ENCODE results near the gene E2F4. TPM values are rescaled to one million over a fixed set of nuclear protein-coding genes. Genes with fewer than 3 reads are reported as not detected.

Gene E2F4
- total and polyA plus RNA-seq, 2 of the 13 experiments (the other 11 are each of a cell fraction or from before 2014, with no cell fraction given): 84.8 to 91.2 TPM

GRCh38 chr16:67207249-67208091 is 15.5 kb downstream of the E2F4 start (continued):
- TF ChIP-seq HMGXB4 (CRISPR knock-in tag; IDR thresholded peaks at IDR 0.05; ENCODE audit: borderline replicate concordance in 1 of 2, low read depth in 1 of 2): no peak
- peak; percentile 18; the same call in 1 of the 2 replicates for TF ChIP-seq ZNF292 (CRISPR knock-in tag; IDR thresholded peaks at IDR 0.05; ENCODE audit: borderline replicate concordance, low read depth)
- TF ChIP-seq ZNF138 (CRISPR knock-in tag; IDR thresholded peaks at IDR 0.05; ENCODE audit: low read depth): 0 out of 2 replicates have a peak, but pooled peaks have one; percentile 38
- TF ChIP-seq NR2F6 (IDR thresholded peaks at IDR 0.05): 0 out of 2 replicates have a peak, but pooled peaks have one; percentile 49
- TF ChIP-seq NR2F6 (CRISPR knock-in tag; IDR thresholded peaks at IDR 0.05): peak; percentile 67
- TF ChIP-seq ZNF598 (CRISPR knock-in tag; IDR thresholded peaks at IDR 0.05; ENCODE audit: borderline replicate concordance): no peak
- TF ChIP-seq, protein P1, sequence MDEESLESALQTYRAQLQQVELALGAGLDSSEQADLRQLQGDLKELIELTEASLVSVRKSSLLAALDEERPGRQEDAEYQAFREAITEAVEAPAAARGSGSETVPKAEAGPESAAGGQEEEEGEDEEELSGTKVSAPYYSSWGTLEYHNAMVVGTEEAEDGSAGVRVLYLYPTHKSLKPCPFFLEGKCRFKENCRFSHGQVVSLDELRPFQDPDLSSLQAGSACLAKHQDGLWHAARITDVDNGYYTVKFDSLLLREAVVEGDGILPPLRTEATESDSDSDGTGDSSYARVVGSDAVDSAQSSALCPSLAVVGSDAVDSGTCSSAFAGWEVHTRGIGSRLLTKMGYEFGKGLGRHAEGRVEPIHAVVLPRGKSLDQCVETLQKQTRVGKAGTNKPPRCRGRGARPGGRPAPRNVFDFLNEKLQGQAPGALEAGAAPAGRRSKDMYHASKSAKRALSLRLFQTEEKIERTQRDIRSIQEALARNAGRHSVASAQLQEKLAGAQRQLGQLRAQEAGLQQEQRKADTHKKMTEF (CRISPR knock-in tag; IDR thresholded peaks at IDR 0.05): no peak
- TF ChIP-seq ZNF577 (CRISPR knock-in tag; IDR thresholded peaks at IDR 0.05; ENCODE audit: borderline replicate concordance, low read depth): no peak
- TF ChIP-seq ZNF674 (CRISPR knock-in tag; IDR thresholded peaks at IDR 0.05; ENCODE audit: low read depth): peak; percentile 84; the same call in 1 of the 2 replicates
- TF ChIP-seq, protein P2, sequence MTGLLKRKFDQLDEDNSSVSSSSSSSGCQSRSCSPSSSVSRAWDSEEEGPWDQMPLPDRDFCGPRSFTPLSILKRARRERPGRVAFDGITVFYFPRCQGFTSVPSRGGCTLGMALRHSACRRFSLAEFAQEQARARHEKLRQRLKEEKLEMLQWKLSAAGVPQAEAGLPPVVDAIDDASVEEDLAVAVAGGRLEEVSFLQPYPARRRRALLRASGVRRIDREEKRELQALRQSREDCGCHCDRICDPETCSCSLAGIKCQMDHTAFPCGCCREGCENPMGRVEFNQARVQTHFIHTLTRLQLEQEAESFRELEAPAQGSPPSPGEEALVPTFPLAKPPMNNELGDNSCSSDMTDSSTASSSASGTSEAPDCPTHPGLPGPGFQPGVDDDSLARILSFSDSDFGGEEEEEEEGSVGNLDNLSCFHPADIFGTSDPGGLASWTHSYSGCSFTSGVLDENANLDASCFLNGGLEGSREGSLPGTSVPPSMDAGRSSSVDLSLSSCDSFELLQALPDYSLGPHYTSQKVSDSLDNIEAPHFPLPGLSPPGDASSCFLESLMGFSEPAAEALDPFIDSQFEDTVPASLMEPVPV (CRISPR knock-in tag; IDR thresholded peaks at IDR 0.05): no peak
- TF ChIP-seq, protein P3, sequence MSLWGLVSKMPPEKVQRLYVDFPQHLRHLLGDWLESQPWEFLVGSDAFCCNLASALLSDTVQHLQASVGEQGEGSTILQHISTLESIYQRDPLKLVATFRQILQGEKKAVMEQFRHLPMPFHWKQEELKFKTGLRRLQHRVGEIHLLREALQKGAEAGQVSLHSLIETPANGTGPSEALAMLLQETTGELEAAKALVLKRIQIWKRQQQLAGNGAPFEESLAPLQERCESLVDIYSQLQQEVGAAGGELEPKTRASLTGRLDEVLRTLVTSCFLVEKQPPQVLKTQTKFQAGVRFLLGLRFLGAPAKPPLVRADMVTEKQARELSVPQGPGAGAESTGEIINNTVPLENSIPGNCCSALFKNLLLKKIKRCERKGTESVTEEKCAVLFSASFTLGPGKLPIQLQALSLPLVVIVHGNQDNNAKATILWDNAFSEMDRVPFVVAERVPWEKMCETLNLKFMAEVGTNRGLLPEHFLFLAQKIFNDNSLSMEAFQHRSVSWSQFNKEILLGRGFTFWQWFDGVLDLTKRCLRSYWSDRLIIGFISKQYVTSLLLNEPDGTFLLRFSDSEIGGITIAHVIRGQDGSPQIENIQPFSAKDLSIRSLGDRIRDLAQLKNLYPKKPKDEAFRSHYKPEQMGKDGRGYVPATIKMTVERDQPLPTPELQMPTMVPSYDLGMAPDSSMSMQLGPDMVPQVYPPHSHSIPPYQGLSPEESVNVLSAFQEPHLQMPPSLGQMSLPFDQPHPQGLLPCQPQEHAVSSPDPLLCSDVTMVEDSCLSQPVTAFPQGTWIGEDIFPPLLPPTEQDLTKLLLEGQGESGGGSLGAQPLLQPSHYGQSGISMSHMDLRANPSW (CRISPR knock-in tag; IDR thresholded peaks at IDR 0.05; ENCODE audit: borderline replicate concordance): no peak
- TF ChIP-seq USF2 (IDR thresholded peaks at IDR 0.05; ENCODE audit: low read depth, low read length): peak; percentile 12; the same call in 1 of the 2 replicates
- TF ChIP-seq USF2 (CRISPR knock-in tag; IDR thresholded peaks at IDR 0.05; ENCODE audit: borderline replicate concordance): no peak; the same call in 1 of the 2 replicates
- TF ChIP-seq SSRP1 (CRISPR knock-in tag; IDR thresholded peaks at IDR 0.05): 0 out of 2 replicates have a peak, but pooled peaks have one; percentile 6
- no peak for TF ChIP-seq HHEX (CRISPR knock-in tag; IDR thresholded peaks at IDR 0.05)
- 0 out of 2 replicates have a peak, but pooled peaks have one; percentile 55 for TF ChIP-seq ZMYM3 (CRISPR knock-in tag; IDR thresholded peaks at IDR 0.05)
- TF ChIP-seq NFIB (CRISPR knock-in tag; IDR thresholded peaks at IDR 0.05; ENCODE audit: borderline replicate concordance): 0 out of 2 replicates have a peak, but pooled peaks have one; percentile 56
- TF ChIP-seq ZBTB38 (CRISPR knock-in tag; IDR thresholded peaks at IDR 0.05): peak; percentile 44; the same call in 1 of the 2 replicates
